IPS-18c (cell line): ENCODE data around the gene CRB2.

Experiments
- H3K4me3 ChIP-seq: 2 replicates; pipeline ENCODE4 v1.7.0; 2013; ENCODE audit warnings: low read depth, mild to moderate bottlenecking, low read length, moderate library complexity; ENCODE audit not compliant: insufficient read depth
- H3K9me3 ChIP-seq: one replicate; pipeline ENCODE4 v1.6.1; 2013; ENCODE audit warnings: mild to moderate bottlenecking, low read length, moderate library complexity; ENCODE audit not compliant: control insufficient read depth, insufficient read depth

CRB2 gene

GRCh38 chr9:123401879-123402513, 46.0 kb downstream of the CRB2 start:
- Histone ChIP-seq H3K4me3 (no peak overlapping the region), H3K9me3 (peaks cover 2% of the 10 kb centered on the region)

GRCh38 chr9:123402981-123403509, 47.0 kb downstream of the CRB2 start:
- no peak overlapping the region for H3K4me3 ChIP-seq
- H3K9me3 ChIP-seq, result peaks cover 2% of the 10 kb centered on the region

GRCh38 chr9:123406016-123406415, 50.0 kb downstream of the CRB2 start:
- no peak overlapping the region for H3K4me3 ChIP-seq
- H3K9me3 ChIP-seq, result peaks cover 2% of the 10 kb centered on the region

- peaks cover 2% of the 10 kb centered on the region for H3K9me3 ChIP-seq
- H3K4me3 ChIP-seq, result no peak overlapping the region
These were observed 50.8 kb downstream of the CRB2 start for GRCh38 chr9:123406691-123407216.

GRCh38 chr9:123407217-123407851, 51.3 kb downstream of the CRB2 start:
- H3K9me3 ChIP-seq, result peaks cover 2% of the 10 kb centered on the region

GRCh38 chr9:123408313-123409262, 52.6 kb downstream of the CRB2 start:
- peaks cover 2% of the 10 kb centered on the region for H3K9me3 ChIP-seq

More at GRCh38 chr9:123407217-123407851, 51.3 kb downstream of the CRB2 start:
- no peak overlapping the region for H3K4me3 ChIP-seq

GRCh38 chr9:123410281-123410910, 54.4 kb downstream of the CRB2 start:
- peaks cover 2% of the 10 kb centered on the region for H3K9me3 ChIP-seq
- H3K4me3 ChIP-seq, result no peak overlapping the region

More at GRCh38 chr9:123408313-123409262, 52.6 kb downstream of the CRB2 start:
- H3K4me3 ChIP-seq, result no peak overlapping the region

- no peak overlapping the region for H3K4me3 ChIP-seq
- peaks cover 2% of the 10 kb centered on the region for H3K9me3 ChIP-seq
These were observed 55.2 kb downstream of the CRB2 start for GRCh38 chr9:123411191-123411590.

GRCh38 chr9:123411636-123412035, 55.6 kb downstream of the CRB2 start:
- H3K4me3 ChIP-seq, result no peak overlapping the region
- H3K9me3 ChIP-seq, result peaks cover under 1% of the 10 kb centered on the region

- no peaks in the 10 kb centered on the region for H3K9me3 ChIP-seq
- no peak overlapping the region for H3K4me3 ChIP-seq
These were observed 56.3 kb downstream of the CRB2 start for GRCh38 chr9:123412171-123412820.

GRCh38 chr9:123414204-123414603, 58.2 kb downstream of the CRB2 start:
- Histone ChIP-seq H3K9me3 (no peaks in the 10 kb centered on the region), H3K4me3 (no peak overlapping the region)

GRCh38 chr9:123414936-123415930, 59.2 kb downstream of the CRB2 start:
- Histone ChIP-seq H3K9me3 (no peaks in the 10 kb centered on the region), H3K4me3 (no peak overlapping the region)

GRCh38 chr9:123416176-123416575, 60.2 kb downstream of the CRB2 start:
- Histone ChIP-seq H3K9me3 (no peaks in the 10 kb centered on the region), H3K4me3 (no peak overlapping the region)

GRCh38 chr9:123417289-123418051, 61.5 kb downstream of the CRB2 start:
- Histone ChIP-seq H3K4me3 (no peak overlapping the region), H3K9me3 (no peaks in the 10 kb centered on the region)

- Histone ChIP-seq H3K4me3 (no peak overlapping the region), H3K9me3 (no peaks in the 10 kb centered on the region)
These were observed 62.0 kb downstream of the CRB2 start for GRCh38 chr9:123418052-123418430.
